Posterior vena cava (tissue), 2 donors: ENCODE data around the gene NDUFS7. TPM values are rescaled to one million over a fixed set of nuclear protein-coding genes. Genes with fewer than 3 reads are reported as not detected.

Experiments
- DNase-seq: peaks from one replicate; pipeline ENCODE4 v3.0.0-alpha.2; 2020; ENCODE audit warnings: low spot score
- intact Hi-C, 2 donors: fragments of 100-400 bp; cut with DNase I; formaldehyde crosslinking; loops; one replicate each; pipeline versions ENCODE4 v1.14.1 to v1.14.2; 2022 to 2023
- total RNA-seq, 2 donors: library from RNA; stranded (reverse); fragmentation: NEBNext Ultra II Directional; extraction: Animal tissue kit (Norgen Biotek cat#: 25700); gene quantifications; one replicate each; pipeline ENCODE4 v1.2.1, GENCODE V29; 2021
- donor health status: DM: yes; HTN: yes; CAD: no.
- donor health status: DM: yes; HTN: yes; CAD: no.

NDUFS7 gene
- total RNA-seq, 2 donors from 2014 or later, result 54.4 to 55.1 TPM

- DNase-seq, result no peak
- intact Hi-C loops, result no loop called here
Measured at GRCh38 chr19:1394252-1395193, 10.8 kb downstream of the NDUFS7 start.

- DNase-seq, result no peak
- intact Hi-C loops, result no loop called here
Measured at GRCh38 chr19:1395194-1396018, 11.7 kb downstream of the NDUFS7 start.

GRCh38 chr19:1396019-1396767 lies 12.5 kb downstream of the NDUFS7 start:
- intact Hi-C loops, result no loop called here
- DNase-seq, result no peak

- intact Hi-C loops, result no loop called here
Measured at GRCh38 chr19:1396768-1397679, 13.3 kb downstream of the NDUFS7 start.

GRCh38 chr19:1397838-1398237 lies 14.1 kb downstream of the NDUFS7 start:
- DNase-seq, result no peak
- intact Hi-C loops, result no loop called here

More at GRCh38 chr19:1396768-1397679, 13.3 kb downstream of the NDUFS7 start:
- DNase-seq, result no peak

- intact Hi-C loops, result no loop called here
- no peak for DNase-seq
Measured at GRCh38 chr19:1399079-1399478, 15.4 kb downstream of the NDUFS7 start.

- no peak for DNase-seq
- intact Hi-C loops, result loop anchor here in 1 of 2 donors (10.0 kb wide), 1 partner anchor 115 kb away; the partner anchor contains the start of gene EFNA2
Measured at GRCh38 chr19:1399745-1400144, 16.0 kb downstream of the NDUFS7 start.

GRCh38 chr19:1400281-1401137 lies 16.8 kb downstream of the NDUFS7 start:
- DNase-seq, result no peak
- intact Hi-C loops, result loop anchor here in 1 of 2 donors (10.0 kb wide), 1 partner anchor 116 kb away; the partner anchor contains the start of gene EFNA2

GRCh38 chr19:1401138-1401888 lies 17.6 kb downstream of the NDUFS7 start, which contains the start of gene GAMT:
Gene GAMT, minus strand, starts transcription at chr19:1401542. Its CDS starts 66 bp downstream, at chr19:1401476.
- intact Hi-C loops, result loop anchor here in 1 of 2 donors (10.0 kb wide), 1 partner anchor 117 kb away; the partner anchor contains the start of gene EFNA2
- no peak for DNase-seq

GRCh38 chr19:1401889-1402217 lies 18.1 kb downstream of the NDUFS7 start:
- intact Hi-C loops, result loop anchor here in 1 of 2 donors (10.0 kb wide), 1 partner anchor 117 kb away; the partner anchor contains the start of gene EFNA2
- no peak for DNase-seq

GRCh38 chr19:1402411-1403070 lies 18.8 kb downstream of the NDUFS7 start:
- no peak for DNase-seq
- intact Hi-C loops, result loop anchor here in 1 of 2 donors (10.0 kb wide), 1 partner anchor 118 kb away; the partner anchor contains the start of gene EFNA2

- intact Hi-C loops, result loop anchor here in 1 of 2 donors (10.0 kb wide), 1 partner anchor 122 kb away; the partner anchor contains the start of gene EFNA2
- DNase-seq, result peak; percentile 100
Measured at GRCh38 chr19:1406774-1407527, 23.2 kb downstream of the NDUFS7 start.

- intact Hi-C loops, result loop anchor here in 1 of 2 donors (10.0 kb wide), 1 partner anchor 123 kb away; the partner anchor contains the start of gene EFNA2
- DNase-seq, result peak; percentile 87
Measured at GRCh38 chr19:1407528-1408299, 24.0 kb downstream of the NDUFS7 start, which contains the start of gene DAZAP1. Gene DAZAP1, plus strand, starts transcription at chr19:1407586. Its CDS starts 188 bp downstream, at chr19:1407774.
